Muscle layer of duodenum (tissue), 2 donors: ENCODE results near the gene FCRL2.

Source experiments
- H3K27ac ChIP-seq: one replicate; pipeline ENCODE4 v1.7.0; 2013; ENCODE audit warnings: mild to moderate bottlenecking, low read length
- H3K27me3 ChIP-seq: one replicate; pipeline ENCODE4 v1.7.0; 2013; ENCODE audit warnings: low read depth, mild to moderate bottlenecking, control low read depth, low read length
- H3K36me3 ChIP-seq, 2 donors: one replicate each; pipeline ENCODE4 v1.7.0; 2013; ENCODE audit warnings: low read length in 2 of 2, control low read depth in 1 of 2, mild to moderate bottlenecking in 1 of 2; ENCODE audit not compliant: insufficient read depth in 2 of 2, control insufficient read depth in 1 of 2
- H3K4me1 ChIP-seq, 2 donors: one replicate each; pipeline ENCODE4 v1.7.0; 2013; ENCODE audit warnings: low read length in 2 of 2, mild to moderate bottlenecking in 2 of 2, control low read depth in 1 of 2, moderate library complexity in 1 of 2; ENCODE audit not compliant: insufficient read depth in 2 of 2, control insufficient read depth in 1 of 2
- H3K4me3 ChIP-seq, 2 donors: one replicate each; pipeline ENCODE4 v1.7.0; 2013; ENCODE audit warnings: low read length in 2 of 2, low read depth in 1 of 2, mild to moderate bottlenecking in 1 of 2
- H3K9me3 ChIP-seq, 2 donors: one replicate each; pipeline ENCODE4 v1.7.0; 2013; ENCODE audit warnings: low read length in 2 of 2, control low read depth in 1 of 2, mild to moderate bottlenecking in 1 of 2; ENCODE audit not compliant: control insufficient read depth in 1 of 2
- donor health status: healthy.

The FCRL2 gene, protein sequence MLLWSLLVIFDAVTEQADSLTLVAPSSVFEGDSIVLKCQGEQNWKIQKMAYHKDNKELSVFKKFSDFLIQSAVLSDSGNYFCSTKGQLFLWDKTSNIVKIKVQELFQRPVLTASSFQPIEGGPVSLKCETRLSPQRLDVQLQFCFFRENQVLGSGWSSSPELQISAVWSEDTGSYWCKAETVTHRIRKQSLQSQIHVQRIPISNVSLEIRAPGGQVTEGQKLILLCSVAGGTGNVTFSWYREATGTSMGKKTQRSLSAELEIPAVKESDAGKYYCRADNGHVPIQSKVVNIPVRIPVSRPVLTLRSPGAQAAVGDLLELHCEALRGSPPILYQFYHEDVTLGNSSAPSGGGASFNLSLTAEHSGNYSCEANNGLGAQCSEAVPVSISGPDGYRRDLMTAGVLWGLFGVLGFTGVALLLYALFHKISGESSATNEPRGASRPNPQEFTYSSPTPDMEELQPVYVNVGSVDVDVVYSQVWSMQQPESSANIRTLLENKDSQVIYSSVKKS

DNA sequence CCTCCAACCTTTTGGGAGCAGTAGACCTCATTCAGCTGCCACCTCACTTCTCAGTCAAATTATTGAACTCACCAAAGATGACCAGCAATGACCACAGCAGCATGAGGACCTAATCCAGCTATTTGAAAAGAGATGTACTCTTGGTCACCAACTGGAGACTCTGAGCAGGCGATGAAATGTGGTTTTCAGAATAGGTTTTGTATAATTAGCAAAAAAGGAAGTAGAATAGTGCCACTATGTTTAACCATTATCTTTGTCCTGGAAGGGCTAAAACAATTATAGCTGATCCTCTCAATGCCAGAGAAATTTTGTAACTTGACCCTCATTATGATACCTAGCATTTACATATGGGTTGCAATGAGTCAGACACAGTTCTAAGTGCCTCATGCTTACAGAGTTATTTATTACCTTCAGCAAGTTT lies at the start of gene FCRL2:
Gene FCRL2 (minus strand): TSS at position 162 of the 421 bp plus-strand sequence. CDS start 59 bp downstream, at position 103.
- Histone ChIP-seq H3K9me3 (no peaks in the 10 kb centered on the region), H3K36me3 (no peaks in the 10 kb centered on the region), H3K27me3 (no peaks in the 10 kb centered on the region), H3K4me3 (no peak within 1 kb of the TSS), H3K4me1 (no peaks in the 10 kb centered on the region), H3K27ac (no peak within 1 kb of the TSS)

DNA sequence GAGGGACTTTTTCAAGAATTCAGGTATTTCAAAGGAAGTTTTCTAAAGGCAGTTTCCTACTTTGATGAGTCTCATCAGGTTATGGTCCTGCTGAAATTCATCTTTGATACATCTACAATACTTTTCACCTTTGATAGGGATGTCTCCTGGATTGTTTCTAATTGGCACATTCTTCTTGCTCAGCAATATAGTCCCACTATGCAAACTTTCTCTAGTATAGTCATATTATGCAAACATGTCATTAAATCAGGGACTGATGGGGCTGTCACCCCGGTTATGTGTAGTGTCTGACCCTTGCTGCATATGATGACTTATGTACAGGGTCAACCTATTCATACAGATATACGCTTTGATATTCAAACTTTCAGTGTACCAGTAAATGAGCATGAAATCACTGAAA lies 43.4 kb upstream of the FCRL2 start:
- no peaks in the 10 kb centered on the region for H3K9me3 ChIP-seq
- H3K27ac ChIP-seq = no peak overlapping the region
- H3K36me3 ChIP-seq = no peaks in the 10 kb centered on the region
- H3K27me3 ChIP-seq = no peaks in the 10 kb centered on the region
- no peaks in the 10 kb centered on the region for H3K4me1 ChIP-seq
- H3K4me3 ChIP-seq = no peak overlapping the region

DNA sequence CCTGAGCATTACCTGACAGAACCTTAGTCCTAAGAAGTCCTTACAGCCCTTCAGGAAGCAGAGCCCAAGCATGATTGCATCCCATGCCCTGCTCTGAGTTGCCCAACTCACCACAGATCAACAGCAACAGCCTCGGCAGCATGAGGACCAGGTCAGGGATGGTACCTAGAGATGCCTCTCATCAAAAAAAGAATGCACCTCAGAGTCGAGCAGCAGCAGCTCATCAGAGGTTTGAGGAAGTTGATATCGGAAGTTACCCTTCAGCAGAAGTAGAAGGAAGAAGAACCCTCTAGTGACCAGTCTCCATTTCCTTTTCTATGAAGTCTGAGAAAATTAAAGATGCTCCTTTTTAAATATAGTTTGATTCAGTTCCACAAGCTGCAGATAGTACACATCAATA lies 43.0 kb upstream of the FCRL2 start, which contains the start of gene FCRL1:
Gene FCRL1 (minus strand): TSS at position 225 of the 400 bp plus-strand sequence. CDS start 83 bp downstream, at position 142.
- H3K36me3 ChIP-seq = no peaks in the 10 kb centered on the region
- H3K4me3 ChIP-seq = no peak within 1 kb of the TSS
- H3K9me3 ChIP-seq = no peaks in the 10 kb centered on the region
- H3K4me1 ChIP-seq = no peaks in the 10 kb centered on the region
- H3K27ac ChIP-seq = no peak within 1 kb of the TSS
- H3K27me3 ChIP-seq = no peaks in the 10 kb centered on the region

DNA sequence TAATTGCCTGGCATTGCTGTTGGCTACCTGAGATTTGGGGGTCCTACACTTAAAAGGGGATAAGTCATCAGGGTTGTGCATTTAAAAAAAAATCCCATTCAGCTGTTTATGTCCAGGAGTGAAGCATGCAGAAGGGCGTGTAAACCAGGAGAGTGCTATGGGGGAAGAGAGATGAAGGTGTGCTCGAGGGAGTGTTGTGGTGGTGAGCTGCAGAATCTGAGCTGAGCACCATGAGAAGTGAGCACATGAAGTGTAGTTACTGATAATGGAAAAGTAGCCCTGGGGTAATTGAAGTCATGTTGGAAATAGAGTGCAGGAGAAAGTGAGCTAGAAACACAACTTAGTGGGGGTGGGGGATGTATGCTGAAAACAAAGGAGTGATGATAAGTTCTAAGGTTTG lies 42.3 kb upstream of the FCRL2 start:
- H3K27me3 ChIP-seq = no peaks in the 10 kb centered on the region

DNA sequence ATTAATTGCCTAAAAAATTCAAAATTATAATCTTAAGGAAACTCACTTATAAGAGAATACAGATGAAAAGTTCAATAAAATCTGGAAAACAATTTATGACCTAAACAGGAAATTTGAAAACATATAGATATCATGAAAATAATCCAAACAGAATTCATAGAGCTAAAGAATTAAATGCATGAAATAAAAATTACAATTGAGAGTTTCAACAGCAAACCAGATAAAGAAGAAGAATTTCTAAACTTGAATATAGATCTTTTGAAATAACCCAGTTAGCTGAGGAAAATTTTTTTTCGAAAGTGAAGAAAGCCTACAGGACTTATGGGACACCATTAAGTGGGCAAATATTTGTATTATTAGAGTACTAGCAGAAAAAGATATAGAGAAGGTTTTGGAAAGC lies 36.3 kb upstream of the FCRL2 start:
- Histone ChIP-seq H3K4me1 (no peaks in the 10 kb centered on the region), H3K36me3 (no peaks in the 10 kb centered on the region), H3K9me3 (peaks cover 0 to 21% of the 10 kb centered on the region in 2 donors), H3K27ac (no peak overlapping the region), H3K4me3 (no peak overlapping the region), H3K27me3 (no peaks in the 10 kb centered on the region)

More for the DNA sequence above, 42.3 kb upstream of the FCRL2 start:
- Histone ChIP-seq H3K9me3 (no peaks in the 10 kb centered on the region), H3K36me3 (no peaks in the 10 kb centered on the region), H3K4me1 (no peaks in the 10 kb centered on the region), H3K4me3 (no peak overlapping the region), H3K27ac (no peak overlapping the region)

DNA sequence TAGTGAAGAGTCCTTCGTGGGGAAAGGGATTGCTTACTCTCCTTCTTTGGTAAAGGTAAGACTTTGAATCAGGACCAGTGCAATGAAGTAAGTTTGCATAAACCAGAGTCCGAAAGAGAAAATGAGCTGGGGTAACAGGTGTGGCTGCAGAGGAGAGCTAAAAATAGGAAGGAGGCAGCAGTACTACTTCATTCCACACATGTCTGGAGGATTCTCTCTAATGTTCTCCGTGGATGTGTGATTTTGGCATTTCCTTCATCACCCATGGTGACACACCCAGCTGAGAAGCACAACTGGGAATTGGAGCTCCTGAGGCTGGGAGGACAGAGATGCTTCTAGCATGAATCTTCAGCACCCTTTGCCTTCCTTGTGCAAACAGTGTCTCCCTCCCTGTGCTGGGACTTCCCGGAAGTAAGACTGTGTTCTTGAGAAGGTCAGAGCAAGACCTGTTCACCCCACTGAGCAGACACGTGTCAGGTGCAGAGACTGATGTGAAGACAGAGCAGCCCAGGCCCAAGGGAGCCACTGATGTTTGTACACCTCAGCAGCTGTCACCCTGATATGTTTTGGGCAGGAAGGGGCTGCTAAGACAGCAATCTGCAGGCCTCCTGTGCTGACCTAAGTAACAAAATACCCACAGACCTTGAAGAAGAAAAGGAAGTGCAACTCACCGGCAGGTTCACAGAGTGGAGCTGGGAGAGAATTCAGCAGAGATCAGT lies 29.7 kb upstream of the FCRL2 start:
- peaks cover 0 to 2% of the 10 kb centered on the region in 2 donors for H3K9me3 ChIP-seq
- H3K4me1 ChIP-seq = no peaks in the 10 kb centered on the region
- H3K36me3 ChIP-seq = no peaks in the 10 kb centered on the region
- no peak overlapping the region for H3K27ac ChIP-seq
- H3K27me3 ChIP-seq = no peaks in the 10 kb centered on the region
- H3K4me3 ChIP-seq = no peak overlapping the region

DNA sequence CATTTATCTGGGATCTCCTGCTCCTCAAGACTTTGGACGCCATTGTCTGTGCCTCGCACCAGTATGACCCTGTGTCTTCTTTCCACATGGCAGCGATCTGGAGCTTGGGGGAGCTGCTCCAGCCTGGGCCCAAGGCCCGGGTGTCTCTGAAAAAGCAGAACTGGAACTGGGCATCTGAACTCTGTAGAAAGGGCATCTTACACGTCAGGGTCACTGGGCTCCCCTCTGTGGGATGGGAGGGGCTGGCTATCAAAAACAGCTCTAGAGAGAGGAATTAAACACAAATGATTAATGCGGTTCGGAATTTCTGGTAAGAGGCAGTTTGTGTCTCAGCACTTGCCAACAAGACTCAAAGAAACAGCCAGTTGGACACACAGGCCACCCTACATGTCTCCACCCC lies 26.9 kb upstream of the FCRL2 start:
- Histone ChIP-seq H3K4me3 (no peak overlapping the region), H3K27ac (no peak overlapping the region), H3K36me3 (no peaks in the 10 kb centered on the region), H3K27me3 (no peaks in the 10 kb centered on the region), H3K4me1 (no peaks in the 10 kb centered on the region), H3K9me3 (no peaks in the 10 kb centered on the region)

DNA sequence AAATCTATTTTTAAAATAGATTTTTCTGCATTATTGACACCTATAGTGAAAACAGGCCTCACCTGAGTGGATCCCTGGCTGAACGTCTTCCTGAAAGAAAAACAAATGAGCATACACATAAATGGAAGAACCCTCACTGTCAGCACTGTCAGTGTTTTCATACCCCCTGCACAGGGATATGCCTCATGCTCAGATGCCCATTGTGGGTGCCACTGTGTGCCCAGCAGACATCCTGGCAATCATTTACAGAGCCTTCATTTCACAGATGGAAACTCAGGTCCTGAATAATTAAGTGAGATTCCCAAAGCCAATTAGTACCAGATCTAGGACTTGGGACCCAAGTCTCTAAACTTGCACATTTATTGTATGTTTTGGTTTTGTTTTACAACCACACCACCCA lies 23.1 kb upstream of the FCRL2 start:
- Histone ChIP-seq H3K27me3 (no peaks in the 10 kb centered on the region), H3K27ac (no peak overlapping the region), H3K4me1 (no peaks in the 10 kb centered on the region), H3K36me3 (no peaks in the 10 kb centered on the region), H3K9me3 (no peaks in the 10 kb centered on the region), H3K4me3 (no peak overlapping the region)

DNA sequence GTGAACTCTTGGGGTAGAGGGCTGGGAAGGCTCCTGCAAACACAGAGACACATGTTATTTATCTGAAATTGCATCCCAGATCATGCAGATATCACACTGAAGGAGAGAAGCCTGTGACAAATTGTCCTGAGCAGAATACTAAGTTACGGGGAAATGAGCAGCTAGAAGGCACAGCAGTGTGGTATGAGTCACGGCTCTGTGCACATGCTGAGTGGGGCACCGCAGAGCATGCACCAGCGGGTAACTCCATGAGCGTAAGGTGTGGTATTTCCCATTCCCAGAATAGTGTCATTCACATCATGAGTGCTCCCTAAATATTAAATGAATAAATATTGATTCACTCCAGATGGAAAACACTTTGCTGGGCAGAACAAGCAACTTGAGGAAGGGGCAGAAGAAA lies 21.3 kb upstream of the FCRL2 start:
- H3K27ac ChIP-seq = no peak overlapping the region
- no peaks in the 10 kb centered on the region for H3K27me3 ChIP-seq
- H3K36me3 ChIP-seq = no peaks in the 10 kb centered on the region
- no peak overlapping the region for H3K4me3 ChIP-seq
- H3K9me3 ChIP-seq = peaks cover 0 to 8% of the 10 kb centered on the region in 2 donors
- H3K4me1 ChIP-seq = no peaks in the 10 kb centered on the region

DNA sequence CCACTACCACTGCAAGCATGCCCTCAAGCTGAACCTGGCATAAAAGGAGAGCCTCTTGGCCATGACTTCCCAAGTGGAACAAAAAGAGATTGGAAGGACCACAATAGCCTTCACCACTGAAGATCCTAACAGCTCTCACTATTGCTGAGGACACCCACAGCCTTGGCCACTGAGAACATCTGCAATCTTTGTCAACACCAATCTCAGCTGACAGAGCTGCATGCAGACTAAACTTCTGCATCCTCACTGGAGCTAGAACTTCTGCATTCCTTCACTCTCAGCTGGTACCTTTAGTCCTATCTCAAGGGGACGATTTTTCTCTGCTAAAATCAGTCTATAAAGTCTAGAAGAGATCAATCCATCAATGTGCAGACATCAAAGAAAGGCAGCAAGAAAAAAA lies 8.3 kb upstream of the FCRL2 start:
- H3K27me3 ChIP-seq = no peaks in the 10 kb centered on the region
- no peak overlapping the region for H3K27ac ChIP-seq
- H3K4me3 ChIP-seq = no peak overlapping the region
- H3K9me3 ChIP-seq = no peaks in the 10 kb centered on the region
- no peaks in the 10 kb centered on the region for H3K36me3 ChIP-seq
- H3K4me1 ChIP-seq = no peaks in the 10 kb centered on the region

DNA sequence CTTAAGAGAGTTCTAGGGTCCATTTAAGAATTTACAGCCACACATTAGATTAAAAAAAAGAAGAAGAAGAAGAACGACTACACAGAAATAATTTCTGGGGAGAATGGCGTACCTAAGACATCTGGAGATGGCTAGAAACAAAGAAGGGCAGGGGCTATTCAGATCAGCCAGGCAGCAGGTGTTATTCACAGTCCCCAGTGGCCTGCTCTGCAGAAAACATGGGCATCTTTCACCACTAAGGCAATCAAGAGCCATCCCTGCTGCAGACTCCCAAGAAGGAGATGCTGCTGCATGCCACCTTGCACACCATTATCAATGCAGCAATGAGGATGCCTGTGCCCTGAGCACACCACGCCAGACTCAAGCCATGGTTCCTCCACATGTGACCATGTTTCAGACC lies 7.9 kb upstream of the FCRL2 start:
- no peak overlapping the region for H3K4me3 ChIP-seq
- no peaks in the 10 kb centered on the region for H3K27me3 ChIP-seq
- no peak overlapping the region for H3K27ac ChIP-seq
- no peaks in the 10 kb centered on the region for H3K4me1 ChIP-seq
- H3K36me3 ChIP-seq = no peaks in the 10 kb centered on the region
- no peaks in the 10 kb centered on the region for H3K9me3 ChIP-seq
